Activated naive CD4-positive, alpha-beta T cell treated with anti-CD3 and anti-CD28 coated beads, Interleukin-2, amount 10 ng/mL, durations not matched to agents 7 days and 5 days (primary cell): Measurements from ENCODE around the gene SETD1B.
"Not testable (repeated sequence)": the region's sequence is repeated elsewhere in the genome, so short reads cannot be mapped to it uniquely, and the experiment has no call there.

Experiments
- CTCF ChIA-PET: fragments of 350-600 bp; sonication (Branson Sonifier 250); formaldehyde crosslinking; loops from one replicate; lab custom pipeline; 2021; ENCODE audit warnings: antibody characterized with exemption; lab: Charles Lee
- DNase-seq: peaks from one replicate; pipeline ENCODE4 v3.0.0-alpha.2; 2020
- H3K27ac Mint-ChIP-seq: one replicate; pipeline ENCODE4 v1.8.0; 2021; ENCODE audit warnings: mild to moderate bottlenecking, moderate library complexity, mixed read lengths
- H3K27me3 Mint-ChIP-seq: one replicate; pipeline ENCODE4 v1.8.0; 2021; ENCODE audit warnings: mild to moderate bottlenecking, mixed read lengths
- H3K36me3 Mint-ChIP-seq: one replicate; pipeline ENCODE4 v1.8.0; 2021; ENCODE audit warnings: mixed read lengths
- H3K4me1 Mint-ChIP-seq: one replicate; pipeline ENCODE4 v1.8.0; 2021; ENCODE audit warnings: mixed read lengths
- H3K4me3 Mint-ChIP-seq: one replicate; pipeline ENCODE4 v1.8.0; 2021; ENCODE audit warnings: mild to moderate bottlenecking, moderate library complexity, mixed read lengths
- H3K9me3 Mint-ChIP-seq: one replicate; pipeline ENCODE4 v1.8.0; 2021; ENCODE audit warnings: mixed read lengths

Gene SETD1B

GRCh38 chr12:121803861-121804416, at the start of gene SETD1B:
Gene SETD1B (plus strand): TSS chr12:121804009. CDS start chr12:121804738, 729 bp downstream.
- H3K4me3 Mint-ChIP-seq = peak within 1 kb of the TSS; percentile 94
- peaks cover 51% of the 10 kb centered on the region for H3K36me3 Mint-ChIP-seq
- CTCF ChIA-PET = interaction anchor here (1.1 to 16.5 kb wide), 3 partner anchors 6 to 20 kb away, joined by 3 to 575 read pairs (median 575); partner anchors contain the start of genes RHOF and SETD1B
- H3K4me1 Mint-ChIP-seq = peaks cover 35% of the 10 kb centered on the region
- no peaks in the 10 kb centered on the region for H3K9me3 Mint-ChIP-seq
- H3K27me3 Mint-ChIP-seq = peaks cover 3% of the 10 kb centered on the region
- DNase-seq = peak; percentile 65
- peak within 1 kb of the TSS; percentile 99 for H3K27ac Mint-ChIP-seq

GRCh38 chr12:121754836-121755235, 49.0 kb upstream of the SETD1B start:
- Mint-ChIP-seq H3K27ac (no peak overlapping the region), H3K27me3 (no peaks in the 10 kb centered on the region), H3K4me3 (no peak overlapping the region), H3K9me3 (no peaks in the 10 kb centered on the region), H3K36me3 (peaks cover 5% of the 10 kb centered on the region), H3K4me1 (peaks cover 18% of the 10 kb centered on the region)
- DNase-seq = no peak
- CTCF ChIA-PET = no interaction called here

DNA sequence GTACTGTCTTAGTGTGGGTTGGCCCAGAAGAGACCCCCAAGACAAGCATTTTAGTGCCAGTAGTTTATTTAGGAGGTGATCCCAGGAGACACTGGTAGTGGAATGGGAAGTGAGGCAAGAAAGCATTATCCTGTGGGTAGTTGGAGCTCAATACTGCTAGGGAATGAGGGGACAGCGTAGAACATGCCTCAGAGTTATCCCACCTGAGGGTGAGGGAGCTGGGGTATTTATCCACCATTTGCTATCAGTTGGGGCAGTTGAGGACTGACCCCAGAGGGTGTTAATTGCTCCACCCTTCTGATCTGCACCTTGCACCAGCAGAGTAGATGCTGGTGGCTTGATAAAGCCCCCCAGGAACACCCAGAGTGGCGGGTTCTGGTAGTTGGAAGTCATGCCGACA, 48.2 kb upstream of the SETD1B start:
- Mint-ChIP-seq H3K36me3 (peaks cover 3% of the 10 kb centered on the region), H3K27ac (no peak overlapping the region), H3K27me3 (no peaks in the 10 kb centered on the region), H3K4me1 (peaks cover 16% of the 10 kb centered on the region), H3K4me3 (no peak overlapping the region), H3K9me3 (no peaks in the 10 kb centered on the region)
- CTCF ChIA-PET = no interaction called here
- no peak for DNase-seq

GRCh38 chr12:121758536-121758935, 45.3 kb upstream of the SETD1B start:
- not testable (repeated sequence) for DNase-seq, H3K36me3 Mint-ChIP-seq, H3K9me3 Mint-ChIP-seq, H3K4me3 Mint-ChIP-seq, H3K27me3 Mint-ChIP-seq, H3K27ac Mint-ChIP-seq
- peaks cover 14% of the 10 kb centered on the region for H3K4me1 Mint-ChIP-seq
- CTCF ChIA-PET = interaction anchor here (0.5 kb wide), 1 partner anchor 340 kb away, joined by 3 read pairs; no protein-coding TSS in a partner anchor

DNA sequence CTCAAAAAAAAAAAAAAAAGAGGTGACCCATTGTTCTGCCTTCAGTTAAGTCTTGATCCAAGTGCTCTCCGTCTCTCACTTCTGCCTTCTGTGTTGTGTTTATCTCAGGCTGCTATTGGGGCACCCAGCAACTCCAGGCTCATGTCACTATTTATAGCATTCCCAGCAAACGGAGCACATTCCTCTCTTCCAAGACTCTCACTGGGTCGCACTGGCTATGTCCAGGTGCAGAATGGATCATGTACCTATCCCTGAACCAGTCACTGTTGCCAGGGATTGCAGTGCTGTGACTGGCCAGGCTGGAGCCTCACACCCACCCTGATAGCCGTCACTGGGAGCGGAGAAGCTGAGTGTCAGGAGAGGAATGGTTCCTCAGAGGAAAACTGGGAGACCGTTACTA, 41.5 kb upstream of the SETD1B start:
- CTCF ChIA-PET = no interaction called here
- no peaks in the 10 kb centered on the region for H3K36me3 Mint-ChIP-seq
- no peaks in the 10 kb centered on the region for H3K9me3 Mint-ChIP-seq
- no peak for DNase-seq
- no peaks in the 10 kb centered on the region for H3K4me1 Mint-ChIP-seq
- H3K27ac Mint-ChIP-seq = no peak overlapping the region
- no peak overlapping the region for H3K4me3 Mint-ChIP-seq
- H3K27me3 Mint-ChIP-seq = no peaks in the 10 kb centered on the region

DNA sequence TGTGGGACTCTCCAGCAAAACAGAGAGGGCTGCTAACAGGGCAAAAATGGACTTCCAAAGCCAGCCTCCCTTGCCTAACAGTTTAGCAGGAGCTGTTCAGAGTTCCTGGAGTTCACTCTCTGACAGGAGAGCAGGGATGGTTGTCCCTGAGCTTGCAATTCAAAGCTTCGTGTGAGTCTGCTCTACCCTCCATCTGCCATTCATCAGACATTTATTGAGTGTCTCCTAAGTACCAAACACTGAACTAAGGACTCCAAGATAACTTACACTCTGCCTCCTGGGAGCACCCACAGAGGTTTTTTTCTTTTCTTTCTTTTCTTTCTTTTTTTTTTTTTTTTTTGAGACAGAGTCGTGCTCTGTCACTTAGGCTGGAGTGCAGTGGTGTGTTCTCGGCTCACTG, 39.0 kb upstream of the SETD1B start:
- Mint-ChIP-seq H3K4me3 (no peak overlapping the region), H3K27me3 (no peaks in the 10 kb centered on the region)

GRCh38 chr12:121765573-121765972, 38.2 kb upstream of the SETD1B start:
- no peaks in the 10 kb centered on the region for H3K9me3 Mint-ChIP-seq
- H3K4me3 Mint-ChIP-seq = no peak overlapping the region
- CTCF ChIA-PET = interaction anchor here (1.4 to 3.1 kb wide), 3 partner anchors 9 to 72 kb away, joined by 3 to 14 read pairs (median 5); partner anchors contain the start of gene RHOF
- H3K4me1 Mint-ChIP-seq = no peaks in the 10 kb centered on the region
- H3K27ac Mint-ChIP-seq = no peak overlapping the region
- no peaks in the 10 kb centered on the region for H3K27me3 Mint-ChIP-seq
- H3K36me3 Mint-ChIP-seq = no peaks in the 10 kb centered on the region
- DNase-seq = no peak

More for the DNA sequence above, 39.0 kb upstream of the SETD1B start:
- Mint-ChIP-seq H3K4me1 (no peaks in the 10 kb centered on the region), H3K9me3 (no peaks in the 10 kb centered on the region), H3K27ac (no peak overlapping the region), H3K36me3 (no peaks in the 10 kb centered on the region)
- no peak for DNase-seq
- CTCF ChIA-PET = interaction anchor here (1.4 to 3.1 kb wide), 3 partner anchors 10 to 73 kb away, joined by 3 to 14 read pairs (median 5); partner anchors contain the start of gene RHOF

DNA sequence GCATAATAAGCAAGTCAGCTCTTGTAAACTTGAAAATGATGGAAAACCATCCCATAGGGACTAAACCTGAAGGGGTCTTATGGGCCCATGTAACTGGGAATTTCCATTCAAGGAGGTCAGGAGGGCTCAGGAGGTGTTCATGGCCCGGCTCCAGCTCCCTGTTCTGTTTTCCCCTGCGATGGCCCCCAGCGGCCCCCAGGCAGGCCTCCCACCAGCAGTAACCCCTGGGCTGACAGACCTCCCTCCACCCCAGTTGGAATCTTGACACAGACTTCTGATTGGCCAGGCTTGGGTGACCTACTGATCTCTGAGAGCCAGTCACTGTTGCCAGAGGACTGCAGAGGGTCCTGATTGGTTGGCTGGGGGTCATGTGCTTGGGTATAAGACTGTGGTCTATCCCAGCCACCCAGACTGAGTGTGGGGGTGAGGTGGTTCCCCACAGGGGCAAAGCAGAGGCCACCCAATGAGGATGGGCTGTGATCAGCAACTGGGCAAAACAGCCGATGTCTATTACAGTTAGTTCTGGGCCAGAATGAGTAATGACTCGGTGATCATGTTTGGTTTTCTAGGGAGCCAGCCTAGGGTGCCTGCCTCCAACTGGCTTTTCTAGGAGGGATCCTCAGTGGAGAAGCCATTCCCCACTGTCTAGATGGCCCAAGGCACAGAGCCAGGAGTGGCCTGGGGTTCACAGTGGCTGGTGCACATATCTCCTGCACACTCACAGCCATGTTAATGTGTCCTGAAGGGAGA, 37.3 kb upstream of the SETD1B start:
- Mint-ChIP-seq H3K4me1 (no peaks in the 10 kb centered on the region), H3K9me3 (no peaks in the 10 kb centered on the region), H3K27ac (no peak overlapping the region), H3K36me3 (no peaks in the 10 kb centered on the region), H3K27me3 (no peaks in the 10 kb centered on the region), H3K4me3 (no peak overlapping the region)
- CTCF ChIA-PET = interaction anchor here (2.6 to 5.0 kb wide), 3 partner anchors 27 to 71 kb away, joined by 5 to 26 read pairs (median 14); partner anchors contain the start of gene RHOF
- no peak for DNase-seq

- H3K9me3 Mint-ChIP-seq = no peaks in the 10 kb centered on the region
- CTCF ChIA-PET = interaction anchor here (1.2 to 5.0 kb wide), 3 partner anchors 27 to 69 kb away, joined by 3 to 26 read pairs (median 7); partner anchors contain the start of genes RHOF and TMEM120B
- no peaks in the 10 kb centered on the region for H3K36me3 Mint-ChIP-seq
- peaks cover 5% of the 10 kb centered on the region for H3K4me1 Mint-ChIP-seq
- H3K27ac Mint-ChIP-seq = peak overlapping the region; percentile 42
- no peaks in the 10 kb centered on the region for H3K27me3 Mint-ChIP-seq
- H3K4me3 Mint-ChIP-seq = no peak overlapping the region
- no peak for DNase-seq
Measured at GRCh38 chr12:121767525-121768016, 36.2 kb upstream of the SETD1B start.

DNA sequence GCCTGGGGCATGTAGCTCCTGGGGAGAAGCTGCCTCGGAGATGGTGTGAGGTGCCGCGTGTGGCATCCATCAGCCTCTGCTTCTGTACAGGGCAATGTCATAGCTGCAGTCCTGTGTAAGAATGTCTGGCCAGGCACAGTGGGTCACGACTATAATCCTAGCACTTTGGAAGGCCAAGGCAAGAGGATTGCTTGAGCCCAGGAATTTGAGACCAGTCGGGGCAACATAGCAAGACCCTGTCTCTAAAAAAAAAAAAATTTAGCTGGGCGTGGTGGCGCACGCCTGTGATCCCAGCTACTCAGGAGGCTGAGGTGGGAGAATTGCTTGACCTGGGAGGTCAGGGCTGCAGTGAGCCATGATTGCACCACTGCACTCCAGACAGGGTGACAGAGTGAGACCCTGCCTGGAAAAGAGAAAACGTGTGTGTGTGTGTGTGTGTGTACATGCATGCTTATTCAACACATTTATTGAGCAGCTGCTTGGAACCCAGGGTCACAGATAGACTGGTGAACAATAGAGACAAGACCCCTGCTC, 34.4 kb upstream of the SETD1B start:
- Mint-ChIP-seq H3K27me3 (no peaks in the 10 kb centered on the region), H3K27ac (no peak overlapping the region), H3K9me3 (no peaks in the 10 kb centered on the region), H3K36me3 (no peaks in the 10 kb centered on the region), H3K4me3 (no peak overlapping the region), H3K4me1 (peaks cover 16% of the 10 kb centered on the region)
- CTCF ChIA-PET = interaction anchor here (0.6 to 5.0 kb wide), 3 partner anchors 25 to 142 kb away, joined by 3 to 26 read pairs (median 5); partner anchors contain the start of gene RHOF
- DNase-seq = no peak

- H3K4me1 Mint-ChIP-seq = peaks cover 16% of the 10 kb centered on the region
- CTCF ChIA-PET = interaction anchor here (1.0 to 5.0 kb wide), 2 partner anchors 25 to 74 kb away, joined by 5 to 26 read pairs; partner anchors contain the start of gene RHOF
- no peaks in the 10 kb centered on the region for H3K9me3 Mint-ChIP-seq
- H3K27ac Mint-ChIP-seq = no peak overlapping the region
- no peak overlapping the region for H3K4me3 Mint-ChIP-seq
- no peaks in the 10 kb centered on the region for H3K36me3 Mint-ChIP-seq
- no peaks in the 10 kb centered on the region for H3K27me3 Mint-ChIP-seq
- no peak for DNase-seq
Measured at GRCh38 chr12:121769831-121770301, 33.9 kb upstream of the SETD1B start.

DNA sequence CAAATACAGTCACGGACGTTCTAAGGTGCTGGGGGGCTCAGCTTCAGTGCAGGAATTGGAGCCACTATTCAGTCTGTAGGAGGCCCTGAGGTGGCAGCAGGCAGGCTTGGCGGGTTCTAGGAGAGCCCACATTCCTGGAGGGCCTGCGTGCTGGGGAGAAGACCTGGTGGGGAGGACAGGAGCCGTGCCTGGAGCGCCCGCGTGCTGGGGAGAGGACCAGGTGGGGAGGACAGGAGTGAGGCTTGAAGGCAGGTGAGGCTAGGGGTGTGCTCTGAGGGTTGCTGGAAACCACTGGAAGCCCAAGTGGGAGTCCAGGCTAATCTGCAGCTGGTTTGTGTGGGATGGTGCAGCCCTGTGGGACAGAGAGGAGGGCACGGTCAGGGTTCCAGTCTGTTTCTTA, 33.4 kb upstream of the SETD1B start:
- CTCF ChIA-PET = interaction anchor here (0.9 to 5.0 kb wide), 2 partner anchors 24 to 276 kb away, joined by 3 to 26 read pairs; partner anchors contain the start of gene RHOF
- peaks cover 16% of the 10 kb centered on the region for H3K4me1 Mint-ChIP-seq
- no peaks in the 10 kb centered on the region for H3K9me3 Mint-ChIP-seq
- no peak for DNase-seq
- no peak overlapping the region for H3K27ac Mint-ChIP-seq
- no peaks in the 10 kb centered on the region for H3K27me3 Mint-ChIP-seq
- H3K36me3 Mint-ChIP-seq = no peaks in the 10 kb centered on the region
- no peak overlapping the region for H3K4me3 Mint-ChIP-seq

GRCh38 chr12:121770813-121771625, 32.8 kb upstream of the SETD1B start:
- Mint-ChIP-seq H3K36me3 (no peaks in the 10 kb centered on the region), H3K27me3 (no peaks in the 10 kb centered on the region), H3K4me3 (no peak overlapping the region), H3K4me1 (peaks cover 16% of the 10 kb centered on the region), H3K27ac (no peak overlapping the region), H3K9me3 (no peaks in the 10 kb centered on the region)
- CTCF ChIA-PET = interaction anchor here (0.9 to 5.0 kb wide), 2 partner anchors 24 to 277 kb away, joined by 3 to 26 read pairs; partner anchors contain the start of gene RHOF
- DNase-seq = no peak
